GM13976 (cell line): ENCODE measurements around the gene CDON.

Experiments
- DNase-seq: peaks from one replicate; pipeline ENCODE4 v3.0.0; 2012; ENCODE audit warnings: low spot score
- in situ Hi-C: fragments of 300-500 bp; cut with MboI; formaldehyde crosslinking; loops from one replicate; pipeline ENCODE4 v1.12.0; 2022; ENCODE audit warnings: low sequenced_read_pairs, mixed read lengths, inconsistent platforms; ENCODE audit not compliant: unreplicated experiment
- TF ChIP-seq, protein P1 (sequence below): IDR thresholded peaks from 2 replicates; pipeline ENCODE4 v1.5.1; 2012; ENCODE audit warnings: borderline replicate concordance, mild to moderate bottlenecking; ENCODE audit not compliant: insufficient read depth; ENCODE audit errors: extremely low read depth, missing control alignments, control extremely low read depth

Gene CDON

DNA sequence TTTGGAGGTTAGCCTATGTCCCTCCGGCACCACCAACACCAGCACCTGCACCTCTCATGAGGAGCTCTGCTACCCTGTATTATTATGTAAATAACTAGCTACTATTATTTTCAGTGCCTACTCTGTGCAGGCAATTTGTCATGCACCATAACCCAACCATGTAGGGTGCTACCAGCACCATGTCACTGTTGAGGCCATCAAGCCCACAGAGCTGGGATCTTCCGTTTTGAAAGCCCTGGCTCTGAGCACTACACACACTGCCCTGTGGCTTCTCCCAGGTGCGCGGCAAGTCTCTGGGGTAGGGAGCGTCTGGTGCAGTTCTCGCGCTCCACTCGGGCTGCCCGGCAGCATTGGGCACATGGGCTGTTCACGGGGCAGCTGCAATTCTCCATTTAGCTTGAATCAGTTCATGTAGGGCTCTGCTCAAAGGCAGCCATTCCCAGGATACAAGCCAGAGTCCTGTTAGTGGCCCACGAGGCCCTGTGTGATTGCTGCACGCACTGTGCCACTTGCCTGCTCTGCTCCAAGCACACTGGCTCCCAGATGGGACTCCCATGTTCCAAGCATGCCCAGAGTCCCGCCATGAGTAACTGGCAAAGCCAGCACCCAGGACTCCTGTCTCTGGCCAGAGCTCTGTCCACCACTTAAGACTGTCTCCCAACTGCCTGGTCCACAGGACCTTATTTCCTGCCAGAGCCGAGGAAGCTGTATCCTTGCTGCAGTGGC lies 42.5 kb upstream of the CDON start:
- DNase-seq, result no peak
- TF ChIP-seq, protein P1, sequence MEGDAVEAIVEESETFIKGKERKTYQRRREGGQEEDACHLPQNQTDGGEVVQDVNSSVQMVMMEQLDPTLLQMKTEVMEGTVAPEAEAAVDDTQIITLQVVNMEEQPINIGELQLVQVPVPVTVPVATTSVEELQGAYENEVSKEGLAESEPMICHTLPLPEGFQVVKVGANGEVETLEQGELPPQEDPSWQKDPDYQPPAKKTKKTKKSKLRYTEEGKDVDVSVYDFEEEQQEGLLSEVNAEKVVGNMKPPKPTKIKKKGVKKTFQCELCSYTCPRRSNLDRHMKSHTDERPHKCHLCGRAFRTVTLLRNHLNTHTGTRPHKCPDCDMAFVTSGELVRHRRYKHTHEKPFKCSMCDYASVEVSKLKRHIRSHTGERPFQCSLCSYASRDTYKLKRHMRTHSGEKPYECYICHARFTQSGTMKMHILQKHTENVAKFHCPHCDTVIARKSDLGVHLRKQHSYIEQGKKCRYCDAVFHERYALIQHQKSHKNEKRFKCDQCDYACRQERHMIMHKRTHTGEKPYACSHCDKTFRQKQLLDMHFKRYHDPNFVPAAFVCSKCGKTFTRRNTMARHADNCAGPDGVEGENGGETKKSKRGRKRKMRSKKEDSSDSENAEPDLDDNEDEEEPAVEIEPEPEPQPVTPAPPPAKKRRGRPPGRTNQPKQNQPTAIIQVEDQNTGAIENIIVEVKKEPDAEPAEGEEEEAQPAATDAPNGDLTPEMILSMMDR, result no peak
- in situ Hi-C loops, result no loop called here

DNA sequence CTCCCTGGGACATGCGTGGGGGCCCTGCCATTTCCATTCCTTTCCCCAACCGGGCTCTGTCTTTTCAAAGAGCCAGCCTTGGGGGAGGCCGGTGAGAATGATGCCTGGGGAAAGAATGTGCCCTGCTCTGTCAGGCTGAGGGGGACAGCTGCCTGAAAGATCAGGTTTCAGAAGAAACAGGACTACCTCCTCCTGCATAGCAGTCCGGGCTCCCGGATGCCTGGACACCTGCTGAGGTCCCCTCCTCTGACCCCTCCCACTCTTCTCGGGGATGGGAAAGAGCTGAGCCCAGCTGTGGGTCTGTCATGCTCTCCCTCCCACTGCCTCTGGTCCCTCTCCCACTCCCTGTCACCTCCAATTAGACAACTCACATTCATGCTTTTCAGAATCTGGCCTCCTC lies 41.8 kb upstream of the CDON start:
- DNase-seq, result no peak

DNA sequence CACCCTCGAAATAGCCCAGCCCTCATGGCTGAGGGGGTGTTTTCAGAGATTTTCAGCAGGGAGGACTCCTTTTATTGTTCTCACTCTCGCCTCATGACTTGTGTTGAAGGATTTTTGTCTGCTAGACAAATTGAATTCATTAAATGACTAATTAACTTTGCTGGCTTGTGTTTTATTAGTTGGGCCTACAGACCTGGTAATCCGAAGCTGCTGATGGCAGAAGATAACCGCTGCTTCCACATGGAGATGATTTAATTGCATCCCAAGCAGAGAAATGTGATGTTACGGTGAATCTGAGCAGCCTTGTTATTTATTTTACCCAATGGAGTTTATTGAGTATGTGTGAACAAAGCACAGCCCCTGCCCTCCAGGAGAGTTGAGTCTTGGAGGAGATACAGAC lies 40.5 kb upstream of the CDON start:
- TF ChIP-seq, protein P1, result no peak
- in situ Hi-C loops, result no loop called here
- DNase-seq, result no peak

More for the DNA sequence above, 41.8 kb upstream of the CDON start:
- TF ChIP-seq, protein P1, result no peak
- in situ Hi-C loops, result no loop called here

DNA sequence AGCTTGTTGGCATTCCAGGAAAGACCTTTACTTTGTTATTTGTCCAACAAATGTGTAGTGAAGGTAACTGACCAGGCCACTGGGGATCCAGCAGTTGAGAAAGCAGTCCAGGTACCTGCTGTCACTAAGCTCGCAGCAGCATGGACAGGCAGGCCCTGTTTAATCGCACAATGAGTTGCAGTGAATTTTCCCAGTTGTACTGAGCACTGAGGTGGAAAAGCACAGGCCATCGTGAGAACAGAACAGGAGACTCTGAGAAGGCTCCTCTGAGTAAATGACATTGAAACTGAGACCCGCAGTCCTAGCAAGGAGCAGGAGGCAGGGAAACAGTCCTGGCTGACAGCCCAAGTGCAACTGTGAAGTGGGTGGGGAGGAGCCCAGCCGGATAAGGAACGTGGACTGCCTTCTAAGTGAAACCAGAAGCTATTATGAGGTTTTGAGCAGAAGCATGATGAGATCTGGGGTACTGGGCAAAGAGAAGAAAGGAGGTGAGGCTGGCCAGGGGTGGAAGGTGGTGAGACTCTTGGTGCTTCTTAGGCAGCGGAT lies 39.8 kb upstream of the CDON start:
- TF ChIP-seq, protein P1, result no peak
- DNase-seq, result no peak
- in situ Hi-C loops, result no loop called here

DNA sequence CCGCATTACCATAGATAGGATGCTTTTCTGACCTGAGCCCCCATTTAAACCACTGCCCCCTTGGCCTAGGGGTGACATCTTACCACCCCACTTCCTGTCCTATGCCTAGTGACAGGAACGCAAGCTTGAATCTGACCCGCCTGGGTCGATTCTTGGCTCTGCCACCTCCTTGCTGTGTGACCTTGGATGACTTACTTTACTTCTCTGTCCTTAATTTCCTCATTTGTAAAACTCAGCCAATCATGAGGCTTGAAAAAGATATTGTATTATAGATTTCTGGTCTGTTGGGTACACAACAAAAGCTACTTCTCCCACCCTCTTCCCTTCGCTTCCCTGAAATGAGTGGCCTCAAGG lies 39.2 kb upstream of the CDON start:
- in situ Hi-C loops, result no loop called here
- TF ChIP-seq, protein P1, result no peak
- DNase-seq, result no peak

DNA sequence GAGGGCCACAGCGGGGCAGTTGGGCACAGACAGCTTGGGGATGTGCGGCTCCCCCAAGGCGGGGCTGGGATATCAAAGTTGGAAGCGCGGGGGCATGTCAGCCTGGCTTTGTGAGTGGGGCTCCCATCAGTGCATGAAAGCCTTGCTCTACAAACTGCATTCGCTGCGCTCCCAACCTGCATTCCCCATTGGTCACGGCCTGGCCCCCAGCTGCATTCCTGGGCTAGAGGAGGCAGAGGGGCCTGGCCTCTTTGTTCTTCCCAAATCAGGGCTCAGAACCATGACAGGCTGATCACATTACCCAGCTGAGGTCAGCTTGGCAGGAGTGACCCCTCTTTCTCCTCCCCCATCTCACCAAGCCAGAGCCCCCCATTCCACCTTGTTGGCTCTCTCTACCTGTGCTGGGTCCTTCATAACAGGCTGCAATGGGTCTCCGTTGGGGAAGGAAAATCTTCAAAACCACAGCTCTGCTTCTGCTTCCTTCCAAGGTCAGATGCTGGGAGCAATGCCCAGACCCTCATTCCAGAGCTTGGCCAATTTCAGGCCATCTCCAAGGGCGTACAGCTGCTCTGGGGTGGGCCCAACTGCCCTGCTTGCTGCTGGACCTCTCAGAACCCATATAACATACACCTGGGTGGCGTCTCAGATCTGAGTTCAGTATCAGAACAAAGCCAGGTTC lies 38.7 kb upstream of the CDON start:
- TF ChIP-seq, protein P1, result no peak
- in situ Hi-C loops, result no loop called here
- DNase-seq, result no peak

DNA sequence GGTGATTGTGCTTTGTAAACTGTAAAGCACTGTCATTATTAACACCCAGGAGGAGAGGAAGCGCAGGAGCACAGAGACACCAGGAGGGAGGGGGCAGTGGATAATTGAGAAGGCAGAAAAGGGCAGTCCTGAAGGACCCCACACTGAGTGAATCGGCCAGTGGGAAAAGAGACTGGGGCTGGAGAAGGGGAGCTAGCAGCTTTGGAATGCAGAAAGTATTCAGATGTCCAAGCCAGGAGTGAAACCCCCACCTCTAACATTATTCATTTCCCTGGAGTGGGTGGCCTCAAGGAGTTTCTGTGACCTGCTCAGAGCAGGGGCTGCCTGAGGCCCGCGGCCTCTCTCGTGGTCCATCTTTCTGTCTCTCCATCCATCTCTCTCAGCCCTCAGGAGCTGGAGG lies 38.0 kb upstream of the CDON start:
- in situ Hi-C loops, result no loop called here
- TF ChIP-seq, protein P1, result no peak
- no peak for DNase-seq
